Measurements from ENCODE around the gene SEZ6L. TPM values are rescaled to one million over a fixed set of nuclear protein-coding genes. Genes with fewer than 3 reads are reported as not detected.

The SEZ6L gene
- total RNA-seq, 4 donors from 2014 or later: 0.14 to 0.16 TPM; not detected in 2

DNA sequence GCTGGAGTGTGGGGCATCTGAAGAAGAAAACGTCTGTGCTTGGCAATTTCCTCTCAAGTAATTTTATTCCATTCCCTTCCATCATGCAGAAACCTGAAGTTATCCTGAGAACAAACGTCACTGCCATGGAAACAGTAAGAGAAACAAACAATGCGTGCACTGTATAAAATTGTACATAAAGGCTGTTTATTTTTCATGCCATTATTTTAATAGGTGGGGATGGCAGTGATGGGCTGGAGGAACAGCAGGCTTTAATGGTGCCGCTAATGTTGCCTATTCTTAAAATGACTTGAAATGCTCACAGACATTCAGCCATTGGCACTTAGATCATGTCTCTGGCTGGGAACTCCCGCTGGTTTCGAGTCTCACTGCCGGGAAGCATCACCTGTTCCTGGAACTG lies 7.5 kb upstream of the SEZ6L start:
- no peak for DNase-seq
- intact Hi-C loops (cut with DNase I; ENCODE audit: low total_unique reads) (no loop called here), in situ Hi-C loops (cut with MboI; ENCODE audit: low pct_ligation_motif_present in 1 of 4, low pct_unique_long_range_greater_than_20kb in 1 of 4, low sequenced_read_pairs in 3 of 4) (no loop called here)
- no peaks in the 10 kb centered on the region for H3K9me3 ChIP-seq
- no peak overlapping the region for H3K27ac ChIP-seq
- 14 to 34% methylated on average over 3 to 7 of the region's 7 CpGs for WGBS, 2 donors (ENCODE audit: low coverage in 1 of 2)
- TF ChIP-seq, protein P1, sequence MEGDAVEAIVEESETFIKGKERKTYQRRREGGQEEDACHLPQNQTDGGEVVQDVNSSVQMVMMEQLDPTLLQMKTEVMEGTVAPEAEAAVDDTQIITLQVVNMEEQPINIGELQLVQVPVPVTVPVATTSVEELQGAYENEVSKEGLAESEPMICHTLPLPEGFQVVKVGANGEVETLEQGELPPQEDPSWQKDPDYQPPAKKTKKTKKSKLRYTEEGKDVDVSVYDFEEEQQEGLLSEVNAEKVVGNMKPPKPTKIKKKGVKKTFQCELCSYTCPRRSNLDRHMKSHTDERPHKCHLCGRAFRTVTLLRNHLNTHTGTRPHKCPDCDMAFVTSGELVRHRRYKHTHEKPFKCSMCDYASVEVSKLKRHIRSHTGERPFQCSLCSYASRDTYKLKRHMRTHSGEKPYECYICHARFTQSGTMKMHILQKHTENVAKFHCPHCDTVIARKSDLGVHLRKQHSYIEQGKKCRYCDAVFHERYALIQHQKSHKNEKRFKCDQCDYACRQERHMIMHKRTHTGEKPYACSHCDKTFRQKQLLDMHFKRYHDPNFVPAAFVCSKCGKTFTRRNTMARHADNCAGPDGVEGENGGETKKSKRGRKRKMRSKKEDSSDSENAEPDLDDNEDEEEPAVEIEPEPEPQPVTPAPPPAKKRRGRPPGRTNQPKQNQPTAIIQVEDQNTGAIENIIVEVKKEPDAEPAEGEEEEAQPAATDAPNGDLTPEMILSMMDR (IDR thresholded peaks at IDR 0.05): no peak
- TF ChIP-seq EP300 (IDR thresholded peaks at IDR 0.05; ENCODE audit: low read depth) (no peak), POLR2A (IDR thresholded peaks at IDR 0.05) (no peak), POLR2AphosphoS5 (IDR thresholded peaks at IDR 0.05) (no peak)
- H3K36me3 ChIP-seq: no peaks in the 10 kb centered on the region
- H3K4me1 ChIP-seq: no peaks in the 10 kb centered on the region
- H3K4me3 ChIP-seq: no peak overlapping the region
- peaks cover 38% of the 10 kb centered on the region for H3K27me3 ChIP-seq

DNA sequence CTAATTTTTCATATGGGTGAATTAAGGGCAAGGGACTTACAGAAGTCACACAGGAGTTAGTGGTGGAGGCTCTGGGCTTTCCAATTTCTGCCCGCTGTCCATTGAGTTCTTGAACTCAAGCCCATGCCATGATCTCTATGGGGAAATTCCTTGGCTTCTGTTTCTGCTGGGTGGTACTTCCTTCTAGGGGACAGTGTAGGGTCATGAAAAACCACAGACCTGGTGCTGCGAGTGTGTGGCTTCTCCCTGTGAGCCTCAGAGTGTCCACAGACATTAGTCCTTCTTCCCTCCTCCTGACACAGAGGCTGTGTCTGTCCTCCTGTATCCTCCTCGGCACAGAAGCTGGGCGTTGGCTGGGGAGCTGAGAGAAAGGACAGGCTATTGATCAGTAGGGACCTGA lies 6.3 kb upstream of the SEZ6L start:
- intact Hi-C loops (cut with DNase I; ENCODE audit: low total_unique reads): no loop called here
- in situ Hi-C loops (cut with MboI; ENCODE audit: low pct_ligation_motif_present in 1 of 4, low pct_unique_long_range_greater_than_20kb in 1 of 4, low sequenced_read_pairs in 3 of 4): no loop called here
- WGBS, 2 donors (ENCODE audit: low coverage in 1 of 2): 80 to 83% methylated on average over 1 to 4 of the region's 4 CpGs

DNA sequence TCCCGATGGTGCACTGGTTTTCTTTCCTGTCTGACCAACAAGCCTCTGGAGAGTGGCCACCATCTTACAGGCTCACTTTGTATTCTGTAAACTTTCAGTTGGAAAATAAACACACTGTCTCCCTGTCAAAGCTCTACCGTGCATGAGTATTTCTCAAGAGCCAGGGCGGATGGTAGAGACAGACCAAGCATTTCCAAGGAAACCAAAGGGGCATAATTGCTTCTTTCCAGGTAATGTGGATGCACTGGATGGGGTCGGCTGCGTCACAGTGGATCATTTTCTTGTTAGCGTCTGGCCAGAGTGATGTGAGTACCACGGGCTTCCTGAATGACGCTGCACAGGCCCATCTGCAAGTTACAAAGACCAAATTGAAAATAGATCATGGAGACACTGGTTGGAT lies 5.1 kb upstream of the SEZ6L start:
- no peaks in the 10 kb centered on the region for H3K36me3 ChIP-seq
- H3K27ac ChIP-seq: no peak overlapping the region
- TF ChIP-seq POLR2A (IDR thresholded peaks at IDR 0.05) (no peak), EP300 (IDR thresholded peaks at IDR 0.05; ENCODE audit: low read depth) (no peak), POLR2AphosphoS5 (IDR thresholded peaks at IDR 0.05) (no peak)
- TF ChIP-seq, protein P1 (IDR thresholded peaks at IDR 0.05): no peak
- peaks cover 0 to 6% (median 1%) of the 10 kb centered on the region in 4 donors for H3K4me1 ChIP-seq
- no peak overlapping the region for H3K4me3 ChIP-seq
- H3K9me3 ChIP-seq: no peaks in the 10 kb centered on the region
- no peak for DNase-seq
- intact Hi-C loops (cut with DNase I; ENCODE audit: low total_unique reads) (no loop called here), in situ Hi-C loops (cut with MboI; ENCODE audit: low pct_ligation_motif_present in 1 of 4, low pct_unique_long_range_greater_than_20kb in 1 of 4, low sequenced_read_pairs in 3 of 4) (no loop called here)
- H3K27me3 ChIP-seq: peaks cover 56% of the 10 kb centered on the region
- 45 to 63% methylated on average over 2 to 8 of the region's 8 CpGs for WGBS, 2 donors (ENCODE audit: low coverage in 1 of 2)

More for the DNA sequence above, 6.3 kb upstream of the SEZ6L start:
- no peak for DNase-seq
- H3K4me3 ChIP-seq: no peak overlapping the region
- H3K4me1 ChIP-seq: no peaks in the 10 kb centered on the region
- H3K27me3 ChIP-seq: peaks cover 48% of the 10 kb centered on the region
- no peaks in the 10 kb centered on the region for H3K9me3 ChIP-seq
- TF ChIP-seq POLR2AphosphoS5 (IDR thresholded peaks at IDR 0.05): no peak
- no peak overlapping the region for H3K27ac ChIP-seq
- no peaks in the 10 kb centered on the region for H3K36me3 ChIP-seq

DNA sequence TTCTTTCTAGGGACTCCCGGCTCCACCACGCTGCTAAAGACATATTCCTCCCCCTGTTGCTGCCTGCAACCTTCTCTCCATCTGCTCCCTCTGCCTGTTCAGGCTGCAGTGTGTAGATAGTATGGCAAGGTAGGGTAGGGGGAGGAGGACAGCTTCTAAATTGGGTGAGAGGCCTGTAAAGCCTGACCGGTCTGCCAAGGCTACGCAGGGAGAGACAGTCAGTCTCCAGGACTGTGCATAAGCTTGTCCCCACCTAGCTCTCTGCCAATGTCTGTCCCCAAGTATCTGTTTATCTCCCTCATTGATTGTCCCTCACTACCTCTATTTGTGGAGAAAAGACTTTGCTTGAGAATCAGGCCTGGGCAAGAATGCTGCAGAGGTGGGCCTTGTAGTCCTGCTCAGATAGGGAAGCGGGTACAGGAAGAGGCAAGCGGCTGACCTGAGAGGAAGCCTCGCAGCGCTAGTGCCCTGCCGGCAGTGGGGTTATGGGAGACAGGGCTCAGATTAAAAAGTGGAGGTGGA lies 871 bp upstream of the SEZ6L start:
- no peak for TF ChIP-seq POLR2AphosphoS5 (IDR thresholded peaks at IDR 0.05)
- TF ChIP-seq, protein P1 (IDR thresholded peaks at IDR 0.05): no peak
- no peak for TF ChIP-seq EP300 (IDR thresholded peaks at IDR 0.05; ENCODE audit: low read depth)
- H3K9me3 ChIP-seq: no peaks in the 10 kb centered on the region
- 59% methylated on average over 9 of the region's 9 CpGs; no CpG with 5 or more reads in 1 of the 2 donors for WGBS, 2 donors (ENCODE audit: low coverage in 1 of 2)
- no peak overlapping the region for H3K27ac ChIP-seq
- H3K27me3 ChIP-seq: peaks cover 86% of the 10 kb centered on the region
- intact Hi-C loops (cut with DNase I; ENCODE audit: low total_unique reads): no loop called here
- H3K4me3 ChIP-seq: no peak overlapping the region
- DNase-seq: no peak
- in situ Hi-C loops (cut with MboI; ENCODE audit: low pct_ligation_motif_present in 1 of 4, low pct_unique_long_range_greater_than_20kb in 1 of 4, low sequenced_read_pairs in 3 of 4): no loop called here
- H3K4me1 ChIP-seq: peaks cover 3 to 14% (median 7%) of the 10 kb centered on the region in 4 donors
- H3K36me3 ChIP-seq: no peaks in the 10 kb centered on the region

DNA sequence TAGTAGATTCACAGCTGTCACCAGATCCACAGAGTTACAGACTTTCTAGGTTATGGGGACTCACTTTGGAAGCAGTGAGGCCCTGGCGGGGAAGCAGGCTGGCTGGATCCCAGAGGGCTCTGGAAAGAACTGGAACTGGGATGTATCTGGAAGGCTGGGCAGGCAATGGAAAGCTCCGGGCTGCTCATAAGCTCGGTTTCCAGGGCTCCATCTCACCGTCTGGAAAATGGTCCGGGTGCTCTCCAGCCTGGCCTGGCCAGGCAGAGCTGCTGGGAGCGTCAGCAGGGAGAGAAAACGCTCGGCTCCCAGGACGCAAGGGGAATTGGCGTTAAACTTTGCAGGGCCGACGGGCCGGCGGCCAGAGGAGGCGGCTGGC lies 335 bp upstream of the SEZ6L start:
- peaks cover 3 to 14% (median 7%) of the 10 kb centered on the region in 4 donors for H3K4me1 ChIP-seq
- 11% methylated on average over 11 of the region's 15 CpGs; no CpG with 5 or more reads in 1 of the 2 donors for WGBS, 2 donors (ENCODE audit: low coverage in 1 of 2)
- H3K27me3 ChIP-seq: peaks cover 91% of the 10 kb centered on the region
- intact Hi-C loops (cut with DNase I; ENCODE audit: low total_unique reads): no loop called here
- no peaks in the 10 kb centered on the region for H3K9me3 ChIP-seq
- in situ Hi-C loops (cut with MboI; ENCODE audit: low pct_ligation_motif_present in 1 of 4, low pct_unique_long_range_greater_than_20kb in 1 of 4, low sequenced_read_pairs in 3 of 4): no loop called here
- DNase-seq: no peak
- H3K27ac ChIP-seq: no peak overlapping the region
- no peaks in the 10 kb centered on the region for H3K36me3 ChIP-seq
- TF ChIP-seq POLR2A (IDR thresholded peaks at IDR 0.05): no peak
- no peak for TF ChIP-seq POLR2AphosphoS5 (IDR thresholded peaks at IDR 0.05)
- no peak for TF ChIP-seq EP300 (IDR thresholded peaks at IDR 0.05; ENCODE audit: low read depth)
- TF ChIP-seq, protein P1 (IDR thresholded peaks at IDR 0.05): no peak
- peak overlapping the region in 3 of 4 donors; percentile 19 to 45 (median 32) for H3K4me3 ChIP-seq

All from transverse colon (tissue), 4 donors.